ENCODE data around the gene ACSF2.

DNA sequence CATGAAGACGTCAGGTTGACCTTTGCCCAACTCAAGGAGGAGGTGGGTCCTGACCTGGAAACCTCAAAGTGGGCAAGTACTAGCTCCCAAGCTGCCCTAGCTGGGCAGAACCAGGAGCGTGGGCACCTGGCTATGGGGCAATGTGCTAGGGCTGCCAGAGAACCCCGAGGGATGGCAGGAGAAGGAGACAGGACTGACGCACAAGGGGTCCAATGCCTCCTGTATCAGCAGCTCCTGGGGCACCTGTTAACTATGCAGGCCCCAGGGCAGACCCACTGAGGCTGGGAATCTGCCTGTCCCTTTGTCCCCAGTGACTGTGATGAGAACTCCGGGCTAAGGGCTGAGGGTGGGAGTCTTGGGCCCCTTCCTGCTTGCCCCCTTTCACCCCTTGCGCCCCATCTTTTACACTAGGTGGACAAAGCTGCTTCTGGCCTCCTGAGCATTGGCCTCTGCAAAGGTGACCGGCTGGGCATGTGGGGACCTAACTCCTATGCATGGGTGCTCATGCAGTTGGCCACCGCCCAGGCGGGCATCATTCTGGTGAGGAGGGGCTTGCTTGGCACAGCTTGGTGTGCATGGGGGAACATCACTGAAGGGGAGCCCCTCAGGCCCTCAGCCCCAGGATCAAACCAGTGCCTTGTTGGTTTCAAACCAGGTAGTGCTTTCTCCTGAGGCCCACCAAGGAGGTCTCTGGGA lies 35.0 kb downstream of the ACSF2 start:
- TF ChIP-seq, protein P1, sequence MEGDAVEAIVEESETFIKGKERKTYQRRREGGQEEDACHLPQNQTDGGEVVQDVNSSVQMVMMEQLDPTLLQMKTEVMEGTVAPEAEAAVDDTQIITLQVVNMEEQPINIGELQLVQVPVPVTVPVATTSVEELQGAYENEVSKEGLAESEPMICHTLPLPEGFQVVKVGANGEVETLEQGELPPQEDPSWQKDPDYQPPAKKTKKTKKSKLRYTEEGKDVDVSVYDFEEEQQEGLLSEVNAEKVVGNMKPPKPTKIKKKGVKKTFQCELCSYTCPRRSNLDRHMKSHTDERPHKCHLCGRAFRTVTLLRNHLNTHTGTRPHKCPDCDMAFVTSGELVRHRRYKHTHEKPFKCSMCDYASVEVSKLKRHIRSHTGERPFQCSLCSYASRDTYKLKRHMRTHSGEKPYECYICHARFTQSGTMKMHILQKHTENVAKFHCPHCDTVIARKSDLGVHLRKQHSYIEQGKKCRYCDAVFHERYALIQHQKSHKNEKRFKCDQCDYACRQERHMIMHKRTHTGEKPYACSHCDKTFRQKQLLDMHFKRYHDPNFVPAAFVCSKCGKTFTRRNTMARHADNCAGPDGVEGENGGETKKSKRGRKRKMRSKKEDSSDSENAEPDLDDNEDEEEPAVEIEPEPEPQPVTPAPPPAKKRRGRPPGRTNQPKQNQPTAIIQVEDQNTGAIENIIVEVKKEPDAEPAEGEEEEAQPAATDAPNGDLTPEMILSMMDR (CRISPR knock-in tag; IDR thresholded peaks at IDR 0.05) = no peak
- no peak for TF ChIP-seq TCF12 (IDR thresholded peaks at IDR 0.05)
- TF ChIP-seq TCF12 (CRISPR knock-in tag; IDR thresholded peaks at IDR 0.05) = no peak
- no peak for TF ChIP-seq ZNF431 (CRISPR knock-in tag; IDR thresholded peaks at IDR 0.05; ENCODE audit: borderline replicate concordance, low read depth)
- TF ChIP-seq PRDM10 (CRISPR knock-in tag; IDR thresholded peaks at IDR 0.05; ENCODE audit: low read depth) = no peak
- no peak for TF ChIP-seq RFX5 (IDR thresholded peaks at IDR 0.05; ENCODE audit: low read depth, low read length)
- TF ChIP-seq ZSCAN30 (CRISPR knock-in tag; IDR thresholded peaks at IDR 0.05) = no peak
- no peak for TF ChIP-seq ADNP (CRISPR knock-in tag; IDR thresholded peaks at IDR 0.05)
- TF ChIP-seq POLR2AphosphoS5 (IDR thresholded peaks at IDR 0.05; ENCODE audit: low read depth, low read length) = no peak

All from HepG2 (cell line).